Spleen (tissue), 11 donors: ENCODE measurements around the gene FAM47A. TPM values are rescaled to one million over a fixed set of nuclear protein-coding genes. Genes with fewer than 3 reads are reported as not detected.

ENCODE experiments used
- DNase-seq: peaks from one replicate; pipeline ENCODE4 v3.0.0-alpha.2; 2020
- H3K27ac ChIP-seq, 8 donors: fragments of 200-600 bp; sonication (generic) in 7 of 8; 1 replicate in 4 of 8; 2 replicates in 4 of 8; pipeline versions ENCODE4 v1.5.0 to v1.8.0; 2016 to 2021; ENCODE audit warnings: inconsistent platforms in 4 of 8, mild to moderate bottlenecking in 4 of 8, moderate library complexity in 1 of 8
- H3K27me3 ChIP-seq, 7 donors: fragments of 200-600 bp; sonication (generic) in 6 of 7; replicated peaks in 1 of 7; 1 replicate in 4 of 7; 2 replicates in 3 of 7; pipeline versions ENCODE4 v1.5.0 to v1.8.0; 2016 to 2021; ENCODE audit warnings: inconsistent platforms in 3 of 7, mild to moderate bottlenecking in 1 of 7
- H3K36me3 ChIP-seq, 6 donors: fragments of 200-600 bp; sonication (generic) in 5 of 6; 1 replicate in 4 of 6; 2 replicates in 2 of 6; pipeline versions ENCODE4 v1.5.0 to v1.8.0; 2016 to 2021; ENCODE audit warnings: inconsistent platforms in 2 of 6
- H3K4me1 ChIP-seq, 6 donors: fragments of 200-600 bp; sonication (generic) in 5 of 6; 1 replicate in 3 of 6; 2 replicates in 3 of 6; pipeline versions ENCODE4 v1.5.0 to v1.8.0; 2016 to 2021; ENCODE audit warnings: inconsistent platforms in 3 of 6
- H3K4me3 ChIP-seq, 8 donors: fragments of 200-600 bp; sonication (generic) in 7 of 8; 1 replicate in 4 of 8; 2 replicates in 4 of 8; pipeline versions ENCODE4 v1.5.0 to v1.8.0; 2016 to 2021; ENCODE audit warnings: inconsistent platforms in 4 of 8, mild to moderate bottlenecking in 4 of 8, moderate library complexity in 2 of 8
- H3K9me3 ChIP-seq, 8 donors: fragments of 200-600 bp; sonication (generic) in 7 of 8; 1 replicate in 4 of 8; 2 replicates in 4 of 8; pipeline versions ENCODE4 v1.5.0 to v1.8.0; 2016 to 2021; ENCODE audit warnings: inconsistent platforms in 4 of 8
- CTCF ChIP-seq, 11 experiments: fragments of 200-600 bp in 7 of 11; fragments of 450-650 bp in 4 of 11; sonication (generic) in 4 of 11; IDR thresholded peaks in 8 of 11; conservative IDR thresholded peaks in 3 of 11; 1 replicate in 7 of 11; 2 replicates in 4 of 11; pipeline versions ENCODE4 v1.4.0 to v1.8.0; 2016 to 2021; ENCODE audit warnings: antibody characterized with exemption in 11 of 11, inconsistent platforms in 4 of 11, mild to moderate bottlenecking in 1 of 11
- POLR2A ChIP-seq, 3 donors: fragments of 450-650 bp; IDR thresholded peaks; one replicate each; pipeline ENCODE4 v1.5.1; 2017; ENCODE audit warnings: antibody characterized with exemption in 3 of 3, mild to moderate bottlenecking in 1 of 3
- POLR2AphosphoS5 ChIP-seq, 3 donors: sonication (generic); formaldehyde crosslinking; IDR thresholded peaks; one replicate each; pipeline ENCODE4 v1.5.1; 2017; ENCODE audit warnings: antibody characterized with exemption in 3 of 3
- WGBS, 5 donors: extraction: QIAGEN DNeasy Blood & Tissue Kit in 3 of 5; methylation state at CpG; one replicate each; pipeline versions ENCODE4 v1.1.5 to v1.1.7; 2013 to 2018; 5-methylcytosine and 5-hydroxymethylcytosine counted together
- intact Hi-C: fragments of 100-400 bp; cut with DNase I; formaldehyde crosslinking; loops from one replicate; pipeline ENCODE4 v1.15.0; 2023; ENCODE audit warnings: low total_unique reads
- polyA plus RNA-seq, 3 donors: library from polyadenylated mRNA; stranded (reverse); fragments of 200-250 nt; gene quantifications; one replicate each; pipeline ENCODE4 v1.2.1, GENCODE V29; 2013
- total RNA-seq, 7 donors: library from RNA; depleted of rRNA in 3 of 7; stranded (reverse); fragments of >200 nt in 3 of 7; fragmentation: NEBNext Ultra II Directional in 4 of 7; extraction: Animal tissue kit (Norgen Biotek cat#: 25700) in 4 of 7; gene quantifications; one replicate each; pipeline versions ENCODE4 v1.1.0 to v1.2.1, GENCODE V29; 2016 to 2021
- donor health status: healthy with polysubstance abuse.
- donor health status: DM: no; HTN: no; CAD: no; lungs with moderate emphysema.
- donor health status: DM: no; HTN: no; CAD: no.
- donor health status: Bipolar disorder and iron deficiency.
- donor health status: healthy.
- donor health status: DM: no; HTN: no; CAD: no.
- donor health status: DM: yes; HTN: yes; CAD: no.

FAM47A gene
- total and polyA plus RNA-seq, 10 donors: not detected

GRCh38 chrX:34140816-34141215 lies 8.7 kb upstream of the FAM47A start:
- intact Hi-C loops: no loop called here
- 62 to 82% (median 70%) methylated on average over 1 of the region's 1 CpG for WGBS, 5 donors

GRCh38 chrX:34130980-34131744 lies 952 bp downstream of the FAM47A start:
- H3K4me3 ChIP-seq: no peak overlapping the region
- H3K4me1 ChIP-seq: no peaks in the 10 kb centered on the region
- H3K27me3 ChIP-seq: no peaks in the 10 kb centered on the region
- DNase-seq: peak; percentile 73
- H3K9me3 ChIP-seq: peaks cover 0 to 12% (median 0%) of the 10 kb centered on the region in 8 donors
- WGBS, 5 donors: 90 to 96% (median 94%) methylated on average over 23 to 41 of the region's 41 CpGs
- intact Hi-C loops: no loop called here
- H3K36me3 ChIP-seq: no peaks in the 10 kb centered on the region
- no peak overlapping the region for H3K27ac ChIP-seq
- TF ChIP-seq POLR2AphosphoS5 (IDR thresholded peaks at IDR 0.05) (no peak), POLR2A (IDR thresholded peaks at IDR 0.05) (no peak), CTCF (IDR thresholded peaks at IDR 0.05 in 8 of 11, conservative IDR thresholded peaks at IDR 0.05 in 3 of 11) (no peak)

More at GRCh38 chrX:34140816-34141215, 8.7 kb upstream of the FAM47A start:
- Histone ChIP-seq H3K4me3 (no peak overlapping the region), H3K27ac (no peak overlapping the region), H3K27me3 (no peaks in the 10 kb centered on the region), H3K36me3 (no peaks in the 10 kb centered on the region), H3K9me3 (no peaks in the 10 kb centered on the region), H3K4me1 (no peaks in the 10 kb centered on the region)
- TF ChIP-seq POLR2A (IDR thresholded peaks at IDR 0.05) (no peak), CTCF (IDR thresholded peaks at IDR 0.05 in 8 of 11, conservative IDR thresholded peaks at IDR 0.05 in 3 of 11) (no peak), POLR2AphosphoS5 (IDR thresholded peaks at IDR 0.05) (no peak)
- no peak for DNase-seq

GRCh38 chrX:34130501-34130900 lies 1.6 kb downstream of the FAM47A start:
- WGBS, 5 donors: 89 to 97% (median 91%) methylated on average over 27 to 29 of the region's 29 CpGs
- no peak for TF ChIP-seq CTCF (IDR thresholded peaks at IDR 0.05 in 8 of 11, conservative IDR thresholded peaks at IDR 0.05 in 3 of 11)
- TF ChIP-seq POLR2AphosphoS5 (IDR thresholded peaks at IDR 0.05): no peak
- TF ChIP-seq POLR2A (IDR thresholded peaks at IDR 0.05): no peak

GRCh38 chrX:34126011-34126410 lies 6.1 kb downstream of the FAM47A start:
- Histone ChIP-seq H3K27me3 (no peaks in the 10 kb centered on the region), H3K36me3 (no peaks in the 10 kb centered on the region), H3K4me1 (no peaks in the 10 kb centered on the region), H3K9me3 (peaks cover 0 to 37% (median 3%) of the 10 kb centered on the region in 8 donors), H3K4me3 (no peak overlapping the region), H3K27ac (no peak overlapping the region)
- intact Hi-C loops: no loop called here
- DNase-seq: no peak
- WGBS, 5 donors: 74 to 94% (median 86%) methylated on average over 3 to 5 of the region's 5 CpGs
- no peak for TF ChIP-seq POLR2AphosphoS5 (IDR thresholded peaks at IDR 0.05)

More at GRCh38 chrX:34130501-34130900, 1.6 kb downstream of the FAM47A start:
- Histone ChIP-seq H3K36me3 (no peaks in the 10 kb centered on the region), H3K27ac (no peak overlapping the region), H3K4me3 (no peak overlapping the region), H3K27me3 (no peaks in the 10 kb centered on the region), H3K9me3 (peaks cover 0 to 12% (median 0%) of the 10 kb centered on the region in 8 donors), H3K4me1 (no peaks in the 10 kb centered on the region)
- intact Hi-C loops: no loop called here
- no peak for DNase-seq
